Right lobe of liver (tissue), 4 donors: ENCODE results near the gene CASZ1.

Source experiments
- POLR2A ChIP-seq: fragments of 450-650 bp; IDR thresholded peaks from one replicate; pipeline ENCODE4 v1.6.1; 2017; ENCODE audit warnings: antibody characterized with exemption, mild to moderate bottlenecking
- TF ChIP-seq, protein P1 (sequence below), 4 donors: fragments of 200-600 bp in 3 of 4; fragments of 450-650 bp in 1 of 4; IDR thresholded peaks; one replicate each; pipeline versions ENCODE4 v1.5.1 to v1.8.0; 2016 to 2022; ENCODE audit warnings: antibody characterized with exemption in 4 of 4, mild to moderate bottlenecking in 2 of 4
- donor health status: DM: no; HTN: no; CAD: no.
- donor health status: DM: no; HTN: no; CAD: no.
- donor health status: DM: no; HTN: yes; CAD: no.

DNA sequence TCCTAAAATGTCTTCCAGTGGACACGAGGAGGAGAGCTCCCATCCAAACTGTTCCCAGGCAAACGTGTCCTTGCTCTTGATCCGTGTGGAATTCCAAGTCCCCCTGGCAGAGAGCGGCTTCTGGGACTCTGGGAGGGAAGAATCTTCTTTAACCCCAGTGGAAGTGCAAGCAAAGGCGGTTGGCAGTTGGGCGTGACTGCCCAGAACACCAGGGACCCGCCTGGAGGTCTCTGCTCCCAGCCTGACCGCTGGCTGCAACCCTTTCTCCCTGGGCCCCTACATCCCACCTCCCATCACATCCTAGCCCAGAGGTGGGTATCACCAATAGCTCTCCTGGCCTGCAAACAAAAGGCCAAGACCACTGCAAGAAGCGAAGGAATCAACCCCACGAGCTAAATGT is 17.8 kb downstream of the CASZ1 start:
- TF ChIP-seq, protein P1, sequence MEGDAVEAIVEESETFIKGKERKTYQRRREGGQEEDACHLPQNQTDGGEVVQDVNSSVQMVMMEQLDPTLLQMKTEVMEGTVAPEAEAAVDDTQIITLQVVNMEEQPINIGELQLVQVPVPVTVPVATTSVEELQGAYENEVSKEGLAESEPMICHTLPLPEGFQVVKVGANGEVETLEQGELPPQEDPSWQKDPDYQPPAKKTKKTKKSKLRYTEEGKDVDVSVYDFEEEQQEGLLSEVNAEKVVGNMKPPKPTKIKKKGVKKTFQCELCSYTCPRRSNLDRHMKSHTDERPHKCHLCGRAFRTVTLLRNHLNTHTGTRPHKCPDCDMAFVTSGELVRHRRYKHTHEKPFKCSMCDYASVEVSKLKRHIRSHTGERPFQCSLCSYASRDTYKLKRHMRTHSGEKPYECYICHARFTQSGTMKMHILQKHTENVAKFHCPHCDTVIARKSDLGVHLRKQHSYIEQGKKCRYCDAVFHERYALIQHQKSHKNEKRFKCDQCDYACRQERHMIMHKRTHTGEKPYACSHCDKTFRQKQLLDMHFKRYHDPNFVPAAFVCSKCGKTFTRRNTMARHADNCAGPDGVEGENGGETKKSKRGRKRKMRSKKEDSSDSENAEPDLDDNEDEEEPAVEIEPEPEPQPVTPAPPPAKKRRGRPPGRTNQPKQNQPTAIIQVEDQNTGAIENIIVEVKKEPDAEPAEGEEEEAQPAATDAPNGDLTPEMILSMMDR (IDR thresholded peaks at IDR 0.05): no peak
- TF ChIP-seq POLR2A: no peak
